Esophagus muscularis mucosa (tissue), 4 donors: ENCODE measurements around the gene CDH15. TPM values are rescaled to one million over a fixed set of nuclear protein-coding genes. Genes with fewer than 3 reads are reported as not detected.

Source experiments
- DNase-seq: peaks from one replicate; pipeline ENCODE4 v3.0.0-alpha.2; 2017; ENCODE audit errors: extremely low spot score
- H3K27ac ChIP-seq, 4 donors: fragments of 200-600 bp; sonication (generic); replicated peaks in 1 of 4; 1 replicate in 3 of 4; 2 replicates in 1 of 4; pipeline ENCODE4 v1.5.1; 2016 to 2019; ENCODE audit warnings: mild to moderate bottlenecking in 1 of 4
- H3K27me3 ChIP-seq, 4 donors: fragments of 200-600 bp; sonication (generic); one replicate each; pipeline versions ENCODE4 v1.5.1 to v1.6.0; 2016 to 2019
- H3K36me3 ChIP-seq, 4 donors: fragments of 200-600 bp; sonication (generic); one replicate each; pipeline ENCODE4 v1.5.1; 2016 to 2019
- H3K4me1 ChIP-seq, 4 donors: fragments of 200-600 bp; sonication (generic); one replicate each; pipeline ENCODE4 v1.5.1; 2016 to 2019
- H3K4me3 ChIP-seq, 4 donors: fragments of 200-600 bp; sonication (generic); 1 replicate in 2 of 4; 2 replicates in 2 of 4; pipeline ENCODE4 v1.5.1; 2016 to 2019; ENCODE audit warnings: mild to moderate bottlenecking in 4 of 4, moderate library complexity in 1 of 4
- H3K9me3 ChIP-seq, 4 donors: fragments of 200-600 bp; sonication (generic); 1 replicate in 3 of 4; 2 replicates in 1 of 4; pipeline ENCODE4 v1.5.1; 2016 to 2019
- CTCF ChIP-seq, 3 experiments: fragments of 200-600 bp in 2 of 3; fragments of 450-650 bp in 1 of 3; sonication (generic) in 2 of 3; IDR thresholded peaks; one replicate each; pipeline ENCODE4 v1.5.1; 2017 to 2019; ENCODE audit warnings: antibody characterized with exemption in 3 of 3, mild to moderate bottlenecking in 2 of 3, moderate library complexity in 1 of 3
- EP300 ChIP-seq: sonication (generic); formaldehyde crosslinking; IDR thresholded peaks from one replicate; pipeline ENCODE4 v1.6.1; 2017; ENCODE audit warnings: antibody characterized with exemption
- POLR2A ChIP-seq: fragments of 450-650 bp; IDR thresholded peaks from one replicate; pipeline ENCODE4 v1.6.1; 2017; ENCODE audit warnings: antibody characterized with exemption, moderate library complexity, mild to moderate bottlenecking, low read depth
- POLR2AphosphoS5 ChIP-seq, 2 donors: sonication (generic); formaldehyde crosslinking; IDR thresholded peaks; one replicate each; pipeline ENCODE4 v1.6.1; 2017; ENCODE audit warnings: antibody characterized with exemption in 2 of 2
- WGBS: methylation state at CpG from one replicate; pipeline ENCODE4 v1.1.5; 2018; 5-methylcytosine and 5-hydroxymethylcytosine counted together
- intact Hi-C: fragments of 100-400 bp; cut with DNase I; formaldehyde crosslinking; loops from one replicate; pipeline ENCODE4 v1.15.1; 2023
- total RNA-seq, 4 donors: library from RNA; depleted of rRNA; stranded (reverse); fragments of >200 nt; gene quantifications; one replicate each; pipeline versions ENCODE4 v1.1.0 to v1.2.1, GENCODE V29; 2016

The CDH15 gene
- total RNA-seq, 4 donors from 2014 or later, result under 0.01 to 0.17 (median 0.13) TPM; not detected in 1

GRCh38 chr16:89209522-89210044 lies 38.0 kb downstream of the CDH15 start:
- Histone ChIP-seq H3K9me3 (no peaks in the 10 kb centered on the region), H3K4me1 (no peaks in the 10 kb centered on the region), H3K27me3 (peaks cover 0 to 34% (median 3%) of the 10 kb centered on the region in 4 donors), H3K4me3 (no peak overlapping the region), H3K27ac (no peak overlapping the region), H3K36me3 (no peaks in the 10 kb centered on the region)
- TF ChIP-seq POLR2AphosphoS5 (IDR thresholded peaks at IDR 0.05), result no peak
- TF ChIP-seq CTCF (IDR thresholded peaks at IDR 0.05), result no peak
- no peak for TF ChIP-seq EP300
- TF ChIP-seq POLR2A, result no peak
- WGBS, result 72% methylated on average over 13 of the region's 15 CpGs
- no peak for DNase-seq
- intact Hi-C loops, result no loop called here

GRCh38 chr16:89210165-89210903 lies 38.8 kb downstream of the CDH15 start:
- H3K36me3 ChIP-seq, result no peaks in the 10 kb centered on the region

GRCh38 chr16:89210904-89211515 lies 39.5 kb downstream of the CDH15 start:
- WGBS, result 65% methylated on average over 11 of the region's 15 CpGs
- no peak for DNase-seq
- peaks cover 3 to 10% (median 8%) of the 10 kb centered on the region in 4 donors for H3K4me1 ChIP-seq
- no peaks in the 10 kb centered on the region for H3K9me3 ChIP-seq
- H3K4me3 ChIP-seq, result no peak overlapping the region
- H3K27ac ChIP-seq, result no peak overlapping the region
- H3K36me3 ChIP-seq, result no peaks in the 10 kb centered on the region
- peaks cover 0 to 20% (median 0%) of the 10 kb centered on the region in 4 donors for H3K27me3 ChIP-seq
- intact Hi-C loops, result no loop called here
- TF ChIP-seq CTCF (IDR thresholded peaks at IDR 0.05), result no peak
- no peak for TF ChIP-seq POLR2A
- no peak for TF ChIP-seq POLR2AphosphoS5 (IDR thresholded peaks at IDR 0.05)
- no peak for TF ChIP-seq EP300

More at GRCh38 chr16:89210165-89210903, 38.8 kb downstream of the CDH15 start:
- TF ChIP-seq EP300 (no peak), CTCF (IDR thresholded peaks at IDR 0.05) (no peak), POLR2AphosphoS5 (IDR thresholded peaks at IDR 0.05) (no peak), POLR2A (no peak)
- 62% methylated on average over 11 of the region's 11 CpGs for WGBS
- no peak for DNase-seq
- intact Hi-C loops, result no loop called here
- Histone ChIP-seq H3K27ac (no peak overlapping the region), H3K9me3 (no peaks in the 10 kb centered on the region), H3K4me3 (no peak overlapping the region), H3K27me3 (peaks cover 0 to 27% (median 0%) of the 10 kb centered on the region in 4 donors), H3K4me1 (peaks cover 0 to 3% (median 1%) of the 10 kb centered on the region in 4 donors)

GRCh38 chr16:89216315-89217137 lies 45.0 kb downstream of the CDH15 start:
- H3K9me3 ChIP-seq, result no peaks in the 10 kb centered on the region
- H3K27ac ChIP-seq, result peak overlapping the region; percentile 93 to 97 (median 95)
- peaks cover 20 to 45% (median 36%) of the 10 kb centered on the region in 4 donors for H3K4me1 ChIP-seq
- peak overlapping the region; percentile 76 to 98 (median 92) for H3K4me3 ChIP-seq
- DNase-seq, result no peak
- H3K27me3 ChIP-seq, result no peaks in the 10 kb centered on the region
- H3K36me3 ChIP-seq, result peaks cover 0 to 14% (median 12%) of the 10 kb centered on the region in 4 donors
- intact Hi-C loops, result no loop called here
- WGBS, result 4% methylated on average over 25 of the region's 25 CpGs
- no peak for TF ChIP-seq POLR2A
- peak; percentile 60 to 72 (median 69) for TF ChIP-seq CTCF (IDR thresholded peaks at IDR 0.05)
- peak; percentile 42 to 78 for TF ChIP-seq POLR2AphosphoS5 (IDR thresholded peaks at IDR 0.05)
- no peak for TF ChIP-seq EP300
